H9 (cell line): ENCODE data around the gene KRTAP2-2. TPM values are rescaled to one million over a fixed set of nuclear protein-coding genes. Genes with fewer than 3 reads are reported as not detected.
"Not testable (repeated sequence)": the region's sequence is repeated elsewhere in the genome, so short reads cannot be mapped to it uniquely, and the experiment has no call there.

ENCODE experiments used
- DNase-seq: peaks from one replicate; pipeline ENCODE4 v3.0.0-alpha.2; 2017
- H2AFZ ChIP-seq: one replicate; pipeline ENCODE4 v1.6.1; 2013; ENCODE audit warnings: mild to moderate bottlenecking, low read length, control low read depth, moderate library complexity
- H2AK5ac ChIP-seq: 2 replicates; pipeline ENCODE4 v1.6.1; 2013; ENCODE audit warnings: low read length, control low read depth, mixed read lengths; ENCODE audit not compliant: insufficient read length
- H2BK120ac ChIP-seq: one replicate; pipeline ENCODE4 v1.6.1; 2013; ENCODE audit warnings: low read depth, mild to moderate bottlenecking, low read length, control low read depth, inconsistent platforms; ENCODE audit not compliant: poor library complexity, severe bottlenecking
- H2BK12ac ChIP-seq: 2 replicates; pipeline ENCODE4 v1.6.1; 2013; ENCODE audit warnings: low read length, control low read depth, mixed read lengths, low read depth; ENCODE audit not compliant: insufficient read length
- H2BK15ac ChIP-seq: 2 replicates; pipeline ENCODE4 v1.6.1; 2013; ENCODE audit warnings: low read depth, low read length, control low read depth
- H2BK20ac ChIP-seq: one replicate; pipeline ENCODE4 v1.6.1; 2013; ENCODE audit warnings: low read depth, mild to moderate bottlenecking, low read length, control low read depth, inconsistent platforms; ENCODE audit not compliant: poor library complexity, severe bottlenecking
- H2BK5ac ChIP-seq: 2 replicates; pipeline ENCODE4 v1.6.1; 2013; ENCODE audit warnings: low read length, control low read depth, mixed read lengths; ENCODE audit not compliant: insufficient read length
- H3K14ac ChIP-seq: 2 replicates; pipeline ENCODE4 v1.6.1; 2013; ENCODE audit warnings: low read length, control low read depth; ENCODE audit not compliant: insufficient read depth
- H3K18ac ChIP-seq: 2 replicates; pipeline ENCODE4 v1.6.1; 2013; ENCODE audit warnings: low read depth, mild to moderate bottlenecking, mixed read lengths, low read length, control low read depth; ENCODE audit not compliant: insufficient read length
- H3K23ac ChIP-seq: 2 replicates; pipeline ENCODE4 v1.6.1; 2013; ENCODE audit warnings: low read length, control low read depth, mixed read lengths, low read depth; ENCODE audit not compliant: insufficient read length
- H3K23me2 ChIP-seq: 2 replicates; pipeline ENCODE4 v1.6.1; 2013; ENCODE audit warnings: low read depth, mild to moderate bottlenecking, mixed read lengths, low read length, control low read depth; ENCODE audit not compliant: insufficient read length, poor library complexity, severe bottlenecking
- H3K27ac ChIP-seq: 2 replicates; pipeline ENCODE4 v1.5.1; 2013; ENCODE audit warnings: low read length, control low read depth, mixed read lengths, low read depth; ENCODE audit not compliant: insufficient read length
- H3K27me3 ChIP-seq: 2 replicates; pipeline ENCODE4 v1.6.1; 2013; ENCODE audit warnings: low read length, control low read depth, inconsistent platforms; ENCODE audit not compliant: insufficient read depth
- H3K4ac ChIP-seq: 2 replicates; pipeline ENCODE4 v1.6.1; 2013; ENCODE audit warnings: low read depth, mild to moderate bottlenecking, control low read depth, inconsistent platforms, low read length, moderate library complexity
- H3K4me1 ChIP-seq: 2 replicates; pipeline ENCODE4 v1.6.1; 2013; ENCODE audit warnings: low read length, control low read depth, inconsistent platforms; ENCODE audit not compliant: insufficient read depth
- H3K4me2 ChIP-seq: 2 replicates; pipeline ENCODE4 v1.6.1; 2013; ENCODE audit warnings: low read length, control low read depth, mixed read lengths; ENCODE audit not compliant: insufficient read length, insufficient read depth
- H3K56ac ChIP-seq: 2 replicates; pipeline ENCODE4 v1.6.1; 2013; ENCODE audit warnings: low read depth, mild to moderate bottlenecking, mixed read lengths, low read length, control low read depth; ENCODE audit not compliant: insufficient read length
- H3K79me1 ChIP-seq: 2 replicates; pipeline ENCODE4 v1.6.1; 2013; ENCODE audit warnings: low read depth, mild to moderate bottlenecking, moderate library complexity, low read length, control low read depth, inconsistent platforms; ENCODE audit not compliant: insufficient read depth, poor library complexity, severe bottlenecking
- H3K79me2 ChIP-seq: 2 replicates; pipeline ENCODE4 v1.6.1; 2013; ENCODE audit warnings: low read length, control low read depth, inconsistent platforms; ENCODE audit not compliant: insufficient read depth
- H3K9ac ChIP-seq: 2 replicates; pipeline ENCODE4 v1.6.1; 2013; ENCODE audit warnings: low read length, control low read depth, mixed read lengths; ENCODE audit not compliant: insufficient read length; ENCODE audit errors: extremely low read depth
- H3K9me3 ChIP-seq: one replicate; pipeline ENCODE4 v1.6.1; 2013; ENCODE audit warnings: low read depth, low read length, inconsistent platforms; ENCODE audit not compliant: control insufficient read depth
- H3T11ph ChIP-seq: one replicate; pipeline ENCODE4 v1.6.1; 2013; ENCODE audit warnings: mild to moderate bottlenecking, low read length, control low read depth, inconsistent platforms
- H4K20me1 ChIP-seq: one replicate; pipeline ENCODE4 v1.6.1; 2013; ENCODE audit not compliant: control insufficient read depth, insufficient read length, insufficient read depth
- H4K5ac ChIP-seq: 2 replicates; pipeline ENCODE4 v1.6.1; 2013; ENCODE audit warnings: low read depth, mild to moderate bottlenecking, mixed read lengths, low read length, control low read depth; ENCODE audit not compliant: insufficient read length
- H4K8ac ChIP-seq: replicated peaks from 2 replicates; pipeline ENCODE4 v1.6.1; 2013; ENCODE audit warnings: low read length, control low read depth, mixed read lengths, low read depth; ENCODE audit not compliant: insufficient read length
- H4K91ac ChIP-seq: 2 replicates; pipeline ENCODE4 v1.6.1; 2013; ENCODE audit warnings: low read depth, mild to moderate bottlenecking, moderate library complexity, mixed read lengths, low read length, control low read depth; ENCODE audit not compliant: insufficient read length
- H3K27ac Mint-ChIP-seq, 3 experiments: 2 replicates in 2 of 3; 3 replicates in 1 of 3; pipeline ENCODE4 v1.8.0; 2020 to 2021; ENCODE audit warnings: mixed read lengths in 3 of 3, mild to moderate bottlenecking in 1 of 3, moderate library complexity in 1 of 3
- H3K27me3 Mint-ChIP-seq: 2 replicates; pipeline ENCODE4 v1.8.0; 2021; ENCODE audit warnings: low read depth, mild to moderate bottlenecking, moderate library complexity, mixed read lengths
- H3K36me3 Mint-ChIP-seq, 3 experiments: 2 replicates in 2 of 3; 3 replicates in 1 of 3; pipeline ENCODE4 v1.8.0; 2020 to 2021; ENCODE audit warnings: low read depth in 3 of 3, mixed read lengths in 3 of 3; ENCODE audit not compliant: insufficient read depth in 1 of 3
- H3K4me1 Mint-ChIP-seq, 2 experiments: 2 replicates each; pipeline ENCODE4 v1.8.0; 2020; ENCODE audit warnings: mixed read lengths in 2 of 2
- H3K4me3 Mint-ChIP-seq, 2 experiments: 2 replicates in 1 of 2; 3 replicates in 1 of 2; pipeline ENCODE4 v1.8.0; 2020 to 2021; ENCODE audit warnings: mild to moderate bottlenecking in 2 of 2, mixed read lengths in 2 of 2, moderate library complexity in 1 of 2
- H3K9me3 Mint-ChIP-seq, 2 experiments: 2 replicates in 1 of 2; 3 replicates in 1 of 2; pipeline ENCODE4 v1.8.0; 2020; ENCODE audit warnings: mild to moderate bottlenecking in 2 of 2, mixed read lengths in 2 of 2, moderate library complexity in 1 of 2
- CTCF ChIP-seq: fragments of 200-600 bp; sonication (generic); conservative IDR thresholded peaks from 3 replicates; pipeline ENCODE4 v1.8.0; 2021; ENCODE audit warnings: antibody characterized with exemption, mild to moderate bottlenecking
- WGBS: extraction: QIAGEN DNeasy Blood & Tissue Kit; methylation state at CpG from one replicate; pipeline ENCODE4 v1.1.7; 2013; ENCODE audit warnings: missing lambda C conversion rate, low lambda C conversion rate, mixed read lengths; ENCODE audit not compliant: insufficient read length; ENCODE audit errors: extremely low coverage; 5-methylcytosine and 5-hydroxymethylcytosine counted together
- total RNA-seq: library from RNA; stranded (reverse); gene quantifications from 2 replicates; pipeline ENCODE4 v1.2.1, GENCODE V29; 2021

Gene KRTAP2-2
- total RNA-seq, 1 experiment from 2014 or later, result not detected

GRCh38 chr17:41048441-41048840 is 6.6 kb downstream of the KRTAP2-2 start:
- WGBS, result no CpG with 5 or more reads among the region's 7 CpGs
- H3K9ac ChIP-seq, result no peak overlapping the region

GRCh38 chr17:41046735-41047465 is 8.1 kb downstream of the KRTAP2-2 start, which contains the start of gene KRTAP2-1:
TSS of gene KRTAP2-1 (minus strand) at chr17:41047316. CDS start at chr17:41047267, 49 bp downstream.
- not testable (repeated sequence) for H4K91ac ChIP-seq, H3K9me3 ChIP-seq, H2BK12ac ChIP-seq, H3K9me3 Mint-ChIP-seq, H3K9ac ChIP-seq, H2BK20ac ChIP-seq, H3K4me2 ChIP-seq, H2AFZ ChIP-seq, H2AK5ac ChIP-seq, DNase-seq, H4K5ac ChIP-seq, H3K23ac ChIP-seq, H3K4me3 Mint-ChIP-seq, H2BK15ac ChIP-seq, H3K23me2 ChIP-seq, H4K20me1 ChIP-seq, H3K4me1 ChIP-seq, H3K14ac ChIP-seq, H3K27ac ChIP-seq, H3K79me2 ChIP-seq, H3K56ac ChIP-seq, H3K79me1 ChIP-seq, H3K27me3 ChIP-seq, H3K18ac ChIP-seq, H2BK120ac ChIP-seq, H2BK5ac ChIP-seq, H3K36me3 Mint-ChIP-seq, H3K4ac ChIP-seq, H3K27me3 Mint-ChIP-seq, H4K8ac ChIP-seq
- H3T11ph ChIP-seq, result peak within 1 kb of the TSS; percentile 26
- peak within 1 kb of the TSS; percentile 26 to 48 (median 46); a peak in 4 of 7 replicates for H3K27ac Mint-ChIP-seq
- H3K4me1 Mint-ChIP-seq, result peaks cover 19% of the 10 kb centered on the region in 2 experiments
- no CpG with 5 or more reads among the region's 33 CpGs for WGBS

More at GRCh38 chr17:41048441-41048840, 6.6 kb downstream of the KRTAP2-2 start:
- Histone ChIP-seq H4K91ac (no peak overlapping the region), H3K23me2 (no peaks in the 10 kb centered on the region), H2BK20ac (no peak overlapping the region), H4K5ac (no peak overlapping the region), H4K20me1 (no peaks in the 10 kb centered on the region), H3K27me3 (no peaks in the 10 kb centered on the region), H3K9me3 (no peaks in the 10 kb centered on the region), H3K56ac (no peak overlapping the region), H3K79me2 (no peaks in the 10 kb centered on the region), H2BK12ac (no peak overlapping the region), H4K8ac (no peak overlapping the region), H2BK5ac (no peak overlapping the region), H2BK15ac (no peak overlapping the region), H3T11ph (no peak overlapping the region), H3K18ac (no peak overlapping the region), H3K27ac (no peak overlapping the region), H2AK5ac (no peak overlapping the region), H3K23ac (no peak overlapping the region), H3K4ac (no peak overlapping the region), H3K4me2 (no peak overlapping the region), H2AFZ (no peak overlapping the region), H3K14ac (no peak overlapping the region), H3K4me1 (no peaks in the 10 kb centered on the region), H3K79me1 (no peaks in the 10 kb centered on the region), H2BK120ac (no peak overlapping the region)
- no peaks in the 10 kb centered on the region for H3K27me3 Mint-ChIP-seq
- TF ChIP-seq CTCF, result no peak
- no peak overlapping the region for H3K4me3 Mint-ChIP-seq
- H3K27ac Mint-ChIP-seq, result no peak overlapping the region
- H3K9me3 Mint-ChIP-seq, result peaks cover 0 to 2% of the 10 kb centered on the region in 2 experiments; a peak in 3 of 5 replicates
- H3K4me1 Mint-ChIP-seq, result peaks cover 19% of the 10 kb centered on the region in 2 experiments
- H3K36me3 Mint-ChIP-seq, result no peaks in the 10 kb centered on the region
- DNase-seq, result no peak
